Dedifferentiated amniotic fluid mesenchymal stem cell (primary cell): ENCODE results near the gene ANAPC5.
"Not testable (repeated sequence)": the region's sequence is repeated elsewhere in the genome, so short reads cannot be mapped to it uniquely, and the experiment has no call there.

Experiments used
- DNase-seq: peaks from one replicate; pipeline ENCODE4 v3.0.0-alpha.2; 2016; ENCODE audit errors: extremely low spot score

Gene ANAPC5

GRCh38 chr12:121351820-121352681 lies at the start of gene ANAPC5:
Gene ANAPC5, minus strand, starts transcription at chr12:121352411. Its CDS starts 71 bp downstream, at chr12:121352340.
- DNase-seq: peak; percentile 99

- DNase-seq: no peak
Measured at GRCh38 chr12:121400332-121401139, 48.3 kb upstream of the ANAPC5 start.

DNA sequence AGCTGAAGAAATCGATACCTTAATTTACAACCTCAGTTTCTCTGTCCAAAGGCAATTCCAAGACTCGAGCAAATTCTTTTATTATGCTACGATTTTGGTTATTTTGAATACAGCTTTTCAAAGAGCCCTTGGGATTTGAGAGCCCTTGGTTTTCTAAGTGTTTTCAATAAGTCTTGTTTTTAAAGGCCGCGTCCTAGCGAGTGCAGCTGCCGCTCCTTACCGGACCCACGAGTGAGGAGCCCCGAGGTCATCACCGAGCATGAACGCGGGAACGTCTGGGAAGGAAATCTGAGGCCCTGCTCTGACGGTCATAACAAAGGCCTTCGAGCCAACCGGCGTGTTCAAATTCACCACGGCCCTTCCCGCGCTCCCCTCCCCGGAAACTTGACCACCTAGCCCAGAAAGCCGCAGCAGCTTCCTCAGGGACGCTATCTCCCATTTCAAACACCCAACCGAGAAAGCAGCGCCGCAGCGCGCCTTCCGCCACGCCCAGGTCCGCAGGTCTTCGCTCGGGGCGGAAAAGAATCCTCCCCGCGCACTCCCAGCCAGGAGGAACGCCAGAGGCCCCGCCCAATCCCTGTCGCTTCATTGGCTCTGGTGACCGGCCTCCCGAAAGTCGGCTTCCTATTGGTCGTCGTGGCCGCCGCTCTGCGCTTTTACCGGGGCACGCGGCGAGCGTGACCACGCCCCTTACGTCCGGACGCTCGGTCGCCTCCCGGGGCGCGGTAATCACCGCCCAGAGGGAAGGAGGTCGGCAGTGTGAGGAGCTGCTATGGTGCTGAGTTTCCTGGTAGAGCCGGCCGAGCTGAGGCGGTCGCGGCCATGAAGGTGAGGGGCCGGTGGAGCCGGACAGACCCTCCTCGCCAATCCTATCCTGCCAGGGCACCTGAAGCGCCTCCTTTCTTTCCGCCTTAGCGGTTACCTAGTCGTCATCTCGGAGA lies 47.5 kb upstream of the ANAPC5 start, which contains the start of gene RNF34:
Gene RNF34 (plus strand): TSS at position 728 of the 941 bp plus-strand sequence. CDS start 95 bp downstream, at position 823.
- DNase-seq: peak; percentile 96

DNA sequence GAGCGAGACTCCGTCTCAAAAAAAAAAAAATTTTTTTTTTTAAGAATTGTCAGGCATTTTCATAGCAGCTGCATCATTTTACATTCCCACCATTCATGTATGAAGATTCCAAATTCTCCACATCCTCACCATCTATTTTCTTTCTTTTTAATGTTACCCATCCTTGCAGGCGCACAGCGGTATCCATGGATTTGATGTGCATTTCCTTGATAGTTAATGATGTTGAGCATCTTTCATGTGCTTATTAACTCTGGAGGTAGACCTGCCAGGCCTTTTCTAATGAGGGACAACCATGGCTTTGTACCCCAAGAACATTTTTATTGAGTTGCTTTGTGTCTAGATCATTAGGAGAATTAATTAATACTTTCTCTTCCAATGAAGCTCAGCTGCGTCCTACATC lies 46.1 kb upstream of the ANAPC5 start:
- DNase-seq: no peak

DNA sequence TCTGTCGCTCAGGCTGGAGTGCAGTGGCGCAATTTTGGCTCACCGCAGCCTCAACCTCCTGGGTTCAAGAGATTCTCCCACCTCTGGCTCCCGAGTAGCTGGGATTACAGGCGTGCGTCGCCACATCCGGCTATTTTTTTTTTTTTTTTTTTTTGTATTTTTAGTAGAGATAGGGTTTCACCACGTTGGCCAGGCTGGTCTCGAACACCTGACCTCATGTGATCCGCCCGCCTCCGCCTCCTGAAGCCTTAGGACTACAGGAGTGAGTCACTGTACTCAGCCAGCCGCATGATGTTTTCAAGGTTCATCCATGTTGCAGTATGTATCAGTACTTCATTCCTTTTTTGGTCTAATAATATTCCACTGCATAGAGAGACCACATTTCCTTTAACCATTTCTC lies 45.3 kb upstream of the ANAPC5 start:
- no peak for DNase-seq

DNA sequence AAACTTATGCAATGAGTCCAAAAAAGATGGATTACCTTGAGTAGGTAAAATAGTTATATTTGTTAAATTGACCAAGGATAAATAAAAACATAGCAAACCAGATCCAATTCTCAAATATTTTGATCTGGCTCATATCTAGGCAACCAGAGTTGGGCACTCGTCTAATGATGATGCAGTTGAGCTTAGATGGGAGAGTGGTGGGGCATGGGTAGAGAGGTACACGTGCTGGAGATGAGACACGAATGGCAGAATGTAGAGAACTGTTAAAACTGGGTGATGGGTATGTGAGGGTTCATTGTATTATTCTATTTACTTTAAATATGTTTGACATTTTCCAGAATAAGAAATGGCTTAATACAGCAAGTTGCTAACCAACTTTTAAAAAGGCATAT lies 40.1 kb upstream of the ANAPC5 start:
- no peak for DNase-seq

DNA sequence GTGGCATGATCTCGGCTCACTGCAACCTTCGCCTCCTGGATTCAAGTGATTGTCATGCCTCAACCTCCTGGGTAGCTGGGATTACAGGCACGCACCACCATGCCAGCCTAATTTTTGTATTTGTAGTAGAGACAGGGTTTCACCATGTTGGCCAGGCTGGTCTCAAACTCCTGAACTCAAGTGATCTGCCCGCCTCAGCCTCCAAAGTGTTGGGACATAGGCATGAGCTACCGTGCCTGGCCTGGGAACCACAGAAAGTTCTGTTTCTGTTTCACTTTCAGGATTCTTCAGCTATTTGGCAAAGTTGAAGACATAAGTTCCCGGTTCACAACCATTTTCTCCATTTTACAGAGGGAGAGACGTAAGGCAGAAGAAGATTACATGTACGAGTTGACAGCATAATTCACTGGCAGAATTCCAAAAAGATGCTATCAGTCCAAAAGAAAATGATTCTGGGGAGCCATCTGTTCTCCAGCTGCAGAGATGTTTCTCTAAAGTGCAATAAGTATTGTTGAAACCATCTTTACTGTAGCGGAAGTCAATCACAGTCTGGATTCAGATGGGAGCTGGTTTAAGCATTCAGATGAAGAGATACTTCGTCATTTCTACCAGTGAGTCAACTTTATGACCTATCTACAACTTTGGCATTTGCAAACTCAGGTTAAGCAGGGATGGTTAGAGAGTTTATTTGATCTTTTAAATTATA lies 39.6 kb upstream of the ANAPC5 start:
- peak; percentile 28 for DNase-seq

DNA sequence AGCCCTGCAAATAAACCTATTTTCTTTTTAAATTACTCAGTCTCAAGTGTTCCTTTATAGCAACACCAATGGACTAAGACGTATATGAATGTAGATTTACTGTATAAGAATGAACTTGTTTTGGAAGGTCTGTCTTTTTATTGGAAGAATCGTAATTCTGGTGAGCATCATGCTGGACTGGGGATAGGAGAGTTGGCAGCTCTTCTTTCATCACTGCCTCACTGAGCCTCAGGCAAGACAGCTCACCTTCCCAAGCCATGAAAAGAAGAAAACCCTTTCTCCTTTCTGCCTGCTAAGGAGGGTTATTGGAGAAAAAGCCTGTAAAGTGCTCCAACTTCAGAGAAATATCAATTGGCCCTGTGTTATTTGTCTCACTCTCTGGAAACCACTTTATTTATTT lies 38.6 kb upstream of the ANAPC5 start:
- no peak for DNase-seq

- DNase-seq: no peak
Measured at GRCh38 chr12:121388421-121388981, 36.3 kb upstream of the ANAPC5 start.

GRCh38 chr12:121384891-121385290 lies 32.7 kb upstream of the ANAPC5 start:
- DNase-seq: not testable (repeated sequence)

- DNase-seq: no peak
Measured at GRCh38 chr12:121383601-121384021, 31.4 kb upstream of the ANAPC5 start.

DNA sequence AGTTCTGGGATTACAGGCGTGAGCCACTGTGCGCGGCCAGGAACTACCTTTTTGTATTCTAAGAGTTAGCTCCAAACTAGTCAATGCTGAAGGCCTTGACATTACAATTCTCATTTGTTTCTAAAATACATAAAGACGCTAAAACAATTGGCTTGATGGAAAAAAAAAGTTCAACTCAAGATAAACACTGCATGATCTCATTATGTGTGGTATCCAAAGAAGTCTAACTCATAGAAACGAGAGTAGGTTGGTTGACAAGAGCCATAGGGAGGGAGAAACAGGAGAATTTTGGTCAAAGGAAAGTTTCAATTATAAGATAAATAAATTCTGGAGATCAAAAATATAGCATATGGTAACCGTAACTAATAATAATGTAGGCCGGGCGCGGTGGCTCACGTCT lies 27.7 kb upstream of the ANAPC5 start:
- DNase-seq: no peak

DNA sequence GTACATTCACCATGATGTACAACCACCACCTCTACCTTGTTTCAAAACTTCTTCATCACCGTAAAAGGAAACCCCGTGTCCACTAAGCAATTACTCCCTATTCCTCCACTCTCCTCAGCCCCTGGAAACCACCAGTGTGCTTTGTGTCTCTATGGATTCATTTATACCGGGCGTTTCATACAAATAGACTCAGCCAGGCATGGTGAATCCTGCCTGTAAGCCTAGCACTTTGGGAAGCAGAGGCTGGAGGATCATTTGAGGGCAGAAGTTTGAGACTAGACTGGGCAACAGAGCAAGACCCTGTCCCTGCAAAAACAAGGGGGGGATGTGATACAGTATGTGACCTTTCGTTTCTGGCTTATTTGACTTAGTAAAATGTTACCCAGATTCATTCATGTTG lies 26.5 kb upstream of the ANAPC5 start:
- no peak for DNase-seq

DNA sequence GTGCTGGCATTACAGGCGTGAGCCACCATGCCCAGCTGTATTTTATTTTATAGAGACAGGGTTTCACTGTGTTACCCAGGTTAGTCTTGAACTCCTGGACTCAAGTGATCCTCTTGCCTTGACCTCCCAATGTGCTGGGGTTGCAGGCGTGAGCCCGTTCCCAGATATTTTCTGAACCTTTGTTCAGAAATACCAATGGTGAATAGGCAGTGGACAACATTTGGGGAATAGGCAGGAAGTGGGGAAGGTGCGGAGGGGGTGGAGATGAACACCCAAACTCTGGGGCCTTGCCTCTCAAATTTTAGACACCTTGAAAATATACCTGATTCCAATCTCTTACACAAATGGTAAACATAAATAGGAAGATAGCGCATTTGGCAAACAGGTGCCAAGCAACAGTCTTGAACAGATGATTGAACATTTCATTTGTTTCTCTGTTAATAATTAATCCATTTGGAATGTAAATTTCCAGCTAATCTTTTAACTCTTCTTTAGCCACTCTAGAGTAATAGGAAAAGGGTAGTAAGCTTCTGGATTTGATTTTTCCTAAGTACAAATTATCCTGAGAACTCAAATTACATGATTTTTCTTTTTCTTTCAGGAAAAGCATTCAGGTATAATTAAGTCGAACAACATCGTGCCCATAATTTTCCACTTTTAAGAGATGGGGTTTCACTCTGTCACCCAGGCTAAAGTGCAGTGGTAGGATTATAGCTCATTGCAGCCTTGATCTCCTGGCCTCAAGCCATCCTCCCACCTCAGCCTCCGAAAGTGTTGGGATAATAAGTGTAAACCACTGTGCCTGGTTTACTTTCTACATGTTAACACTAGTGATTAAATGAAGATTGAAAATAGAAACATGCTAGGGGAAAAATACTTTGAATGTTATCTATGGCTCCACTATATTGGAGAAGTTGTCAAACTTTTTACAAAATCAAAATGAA lies 24.8 kb upstream of the ANAPC5 start:
- DNase-seq: no peak

DNA sequence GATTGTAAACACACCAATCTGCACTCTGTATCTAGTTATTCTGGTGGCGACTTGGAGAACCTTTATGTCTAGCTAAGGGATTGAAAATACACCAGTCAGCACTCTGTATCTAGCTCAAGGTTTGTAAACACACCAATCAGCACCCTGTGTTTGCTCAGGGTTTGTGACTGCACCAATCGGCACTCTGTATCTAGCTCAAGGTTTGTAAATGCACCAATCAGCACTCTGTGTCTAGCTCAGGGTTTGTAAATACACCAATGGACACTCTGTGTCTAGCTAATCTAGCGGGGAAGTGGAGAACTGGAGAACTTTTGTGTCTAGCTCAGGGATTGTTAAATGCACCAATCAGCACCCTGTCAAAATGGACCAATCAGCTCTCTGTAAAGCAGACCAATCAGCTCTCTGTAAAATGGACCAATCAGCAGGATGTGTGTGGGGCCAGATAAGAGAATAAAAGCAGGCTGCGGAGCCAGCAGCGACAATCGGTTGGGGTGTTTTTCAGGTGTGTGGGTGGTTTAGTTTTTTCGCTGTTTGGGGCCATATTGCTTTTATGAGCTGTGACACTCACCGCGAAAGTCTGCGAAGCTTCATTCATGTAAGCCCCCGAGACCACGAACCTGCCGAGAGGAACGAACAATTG lies 22.9 kb upstream of the ANAPC5 start:
- DNase-seq: not testable (repeated sequence)

DNA sequence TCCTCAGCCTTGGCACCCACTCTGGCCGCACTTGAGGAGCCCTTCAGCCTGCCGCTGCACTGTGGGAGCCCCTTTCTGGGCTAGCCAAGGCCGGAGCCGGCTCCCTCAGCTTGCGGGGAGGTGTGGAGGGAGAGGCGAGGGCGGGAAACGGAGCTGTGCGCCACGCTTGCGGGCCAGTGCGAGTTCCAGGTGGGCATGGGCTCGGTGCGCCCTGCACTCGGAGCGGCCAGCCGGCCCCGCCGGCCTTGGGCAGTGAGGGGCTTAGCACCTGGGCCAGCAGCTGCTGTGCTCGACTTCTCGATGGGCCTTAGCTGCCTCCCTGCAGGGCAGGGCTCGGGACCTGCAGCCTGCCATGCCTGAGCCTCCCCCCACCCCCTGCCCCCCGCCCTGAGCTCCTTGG lies 22.1 kb upstream of the ANAPC5 start:
- not testable (repeated sequence) for DNase-seq

- DNase-seq: no peak
Measured at GRCh38 chr12:121373755-121374154, 21.5 kb upstream of the ANAPC5 start.

GRCh38 chr12:121371404-121371803 lies 19.2 kb upstream of the ANAPC5 start:
- DNase-seq: no peak

DNA sequence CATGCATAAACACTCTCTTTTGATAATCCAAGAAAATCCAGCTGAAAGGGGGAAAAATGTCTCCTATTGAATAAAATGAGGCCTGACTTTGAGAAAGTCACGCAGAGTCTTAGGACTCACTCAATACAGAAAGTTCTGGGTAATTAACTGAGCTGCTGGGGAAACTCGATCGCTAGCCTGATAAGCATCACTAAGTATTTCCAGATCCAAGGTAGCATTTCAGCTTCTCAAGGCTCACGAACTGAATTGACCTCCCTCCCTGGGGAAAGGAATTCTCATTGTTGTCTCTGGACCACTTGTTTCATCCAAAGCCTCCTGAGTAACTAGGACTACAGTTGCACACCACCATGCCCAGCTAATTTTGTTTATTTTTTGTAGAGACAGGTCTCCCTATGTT lies 13.8 kb upstream of the ANAPC5 start:
- DNase-seq: no peak
